HepG2 (cell line): ENCODE results near the gene BRCA1.

Experiments
- MAX ChIP-seq: IDR thresholded peaks from 2 replicates; pipeline ENCODE4 v1.6.1; 2012; ENCODE audit warnings: inconsistent platforms
- NFIC ChIP-seq: IDR thresholded peaks from 2 replicates; pipeline ENCODE4 v1.6.1; 2012; ENCODE audit warnings: mild to moderate bottlenecking, low read length, inconsistent platforms
- PBX2 ChIP-seq: IDR thresholded peaks from 2 replicates; pipeline ENCODE4 v1.6.1; 2016; ENCODE audit warnings: control low read depth
- TEAD3 ChIP-seq: optimal IDR thresholded peaks from 2 replicates; pipeline ENCODE3; 2016; ENCODE audit warnings: borderline replicate concordance
- ZNF235 ChIP-seq: sonication (generic); formaldehyde crosslinking; IDR thresholded peaks from 2 replicates; pipeline ENCODE4 v1.8.1; 2023; ENCODE audit warnings: mild to moderate bottlenecking, missing genetic modification reagents, borderline replicate concordance
- ZNF282 ChIP-seq: fragments of 450-650 bp; IDR thresholded peaks from 2 replicates; pipeline ENCODE4 v1.6.1; 2018; ENCODE audit not compliant: partially characterized antibody

- TF ChIP-seq TEAD3 (CRISPR knock-in tag) (no peak), NFIC (no peak), ZNF235 (no peak), ZNF282 (no peak), MAX (no peak), PBX2 (no peak)
These were observed 108.9 kb downstream of the BRCA1 start for GRCh38 chr17:43016216-43016615.
